ENCODE data around the gene SLC39A7. TPM values are rescaled to one million over a fixed set of nuclear protein-coding genes. Genes with fewer than 3 reads are reported as not detected.

The SLC39A7 gene
- total and polyA plus RNA-seq, 2 donors (not counting 3 experiments of a cell fraction or from before 2014, with no cell fraction given) = 99.8 to 129 TPM

DNA sequence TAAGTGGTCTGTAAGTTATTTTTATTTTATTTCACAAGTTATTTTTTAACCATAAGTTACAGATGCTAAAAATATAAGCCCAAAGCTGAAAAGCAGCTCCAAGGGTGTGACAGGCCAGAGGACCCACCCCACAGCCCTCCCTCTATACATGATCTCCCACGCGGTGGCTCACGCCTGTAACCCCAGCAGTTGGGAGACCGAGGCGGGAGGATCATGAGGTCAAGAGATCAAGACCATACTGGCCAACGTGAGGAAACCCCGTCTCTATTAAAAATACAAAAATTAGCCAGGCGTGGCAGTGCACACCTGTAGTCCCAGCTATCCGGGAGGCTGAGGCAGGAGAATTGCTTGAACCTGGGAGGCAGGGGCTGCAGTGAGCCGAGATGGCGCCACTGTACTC, 40.6 kb upstream of the SLC39A7 start:
- no peak overlapping the region for H2AFZ ChIP-seq (ENCODE audit: low read depth, low read length)
- H3K9ac ChIP-seq (replicated peaks; ENCODE audit: extremely low read depth, insufficient read depth, low read length) = no peak overlapping the region
- FAIRE-seq = no peak
- H3K9me3 ChIP-seq (replicated peaks; ENCODE audit: control insufficient read depth, insufficient read depth, low read length) = no peaks in the 10 kb centered on the region
- H3K36me3 ChIP-seq (ENCODE audit: control insufficient read depth in 2 of 2, extremely low read depth in 1 of 2, insufficient read depth in 2 of 2, low read length in 2 of 2) = no peaks in the 10 kb centered on the region
- DNase-seq (ENCODE audit: low read depth, low spot score) = no peak
- no peaks in the 10 kb centered on the region for H3K79me2 ChIP-seq (ENCODE audit: control insufficient read depth, insufficient read depth, low read length)
- intact Hi-C loops (cut with micrococcal nuclease) (no loop called here), dilution Hi-C loops (cut with MboI; ENCODE audit: extremely low pct_ligation_motif_present, low sequenced_read_pairs) (no loop called here)
- ChIA-PET POLR2A (no interaction called here), CTCF (interaction anchor here (1.0 to 6.6 kb wide), 4 partner anchors 12 to 88 kb away, joined by 3 to 99 read pairs (median 14); no protein-coding TSS in a partner anchor)
- H4K20me1 ChIP-seq (replicated peaks; ENCODE audit: control insufficient read depth, extremely low read depth, insufficient read depth, low read length) = no peaks in the 10 kb centered on the region
- no peaks in the 10 kb centered on the region for H3K27me3 ChIP-seq (ENCODE audit: control insufficient read depth in 2 of 2, insufficient read depth in 2 of 2, low read length in 2 of 2)
- H3K4me1 ChIP-seq (ENCODE audit: control insufficient read depth, extremely low read depth, insufficient read depth, low read length) = no peaks in the 10 kb centered on the region
- BruUV-seq (replicated peaks) = no TSS peak
- no peak overlapping the region for H3K4me2 ChIP-seq (ENCODE audit: insufficient read depth, low read length)
- H3K9me1 ChIP-seq (replicated peaks; ENCODE audit: control insufficient read depth, extremely low read depth, insufficient read depth, low read length) = no peaks in the 10 kb centered on the region
- H3K4me3 ChIP-seq (replicated peaks in 1 of 3; ENCODE audit: insufficient read depth in 1 of 3, low read depth in 1 of 3, low read length in 3 of 3) = no peak overlapping the region
- no peak overlapping the region for H3K27ac ChIP-seq (ENCODE audit: insufficient read depth, low read depth, low read length)
- TF ChIP-seq EZH2 (IDR thresholded peaks at IDR 0.05; ENCODE audit: borderline replicate concordance, low read depth, low read length, severe bottlenecking) (no peak), JUN (IDR thresholded peaks at IDR 0.05; ENCODE audit: borderline replicate concordance, insufficient read depth, insufficient read length, low read depth) (no peak), MYC (IDR thresholded peaks at IDR 0.05; ENCODE audit: low read depth, low read length) (no peak), POLR2AphosphoS5 (IDR thresholded peaks at IDR 0.05; ENCODE audit: insufficient read depth, low read depth, low read length) (no peak), POLR2A (IDR thresholded peaks at IDR 0.05; ENCODE audit: low read depth, low read length) (no peak), GATA2 (IDR thresholded peaks at IDR 0.05; ENCODE audit: insufficient read depth, insufficient read length, low read depth, low read length) (no peak), FOS (IDR thresholded peaks at IDR 0.05; ENCODE audit: borderline replicate concordance, insufficient read depth, low read length) (no peak)
- TF ChIP-seq, protein P1, sequence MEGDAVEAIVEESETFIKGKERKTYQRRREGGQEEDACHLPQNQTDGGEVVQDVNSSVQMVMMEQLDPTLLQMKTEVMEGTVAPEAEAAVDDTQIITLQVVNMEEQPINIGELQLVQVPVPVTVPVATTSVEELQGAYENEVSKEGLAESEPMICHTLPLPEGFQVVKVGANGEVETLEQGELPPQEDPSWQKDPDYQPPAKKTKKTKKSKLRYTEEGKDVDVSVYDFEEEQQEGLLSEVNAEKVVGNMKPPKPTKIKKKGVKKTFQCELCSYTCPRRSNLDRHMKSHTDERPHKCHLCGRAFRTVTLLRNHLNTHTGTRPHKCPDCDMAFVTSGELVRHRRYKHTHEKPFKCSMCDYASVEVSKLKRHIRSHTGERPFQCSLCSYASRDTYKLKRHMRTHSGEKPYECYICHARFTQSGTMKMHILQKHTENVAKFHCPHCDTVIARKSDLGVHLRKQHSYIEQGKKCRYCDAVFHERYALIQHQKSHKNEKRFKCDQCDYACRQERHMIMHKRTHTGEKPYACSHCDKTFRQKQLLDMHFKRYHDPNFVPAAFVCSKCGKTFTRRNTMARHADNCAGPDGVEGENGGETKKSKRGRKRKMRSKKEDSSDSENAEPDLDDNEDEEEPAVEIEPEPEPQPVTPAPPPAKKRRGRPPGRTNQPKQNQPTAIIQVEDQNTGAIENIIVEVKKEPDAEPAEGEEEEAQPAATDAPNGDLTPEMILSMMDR (IDR thresholded peaks at IDR 0.05; ENCODE audit: extremely low read depth in 1 of 2, insufficient read depth in 1 of 2, low read depth in 1 of 2, low read length in 2 of 2) = no peak
- TF ChIP-seq, protein P2, sequence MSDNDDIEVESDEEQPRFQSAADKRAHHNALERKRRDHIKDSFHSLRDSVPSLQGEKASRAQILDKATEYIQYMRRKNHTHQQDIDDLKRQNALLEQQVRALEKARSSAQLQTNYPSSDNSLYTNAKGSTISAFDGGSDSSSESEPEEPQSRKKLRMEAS (IDR thresholded peaks at IDR 0.05; ENCODE audit: insufficient read depth, insufficient read length) = no peak

Data from endothelial cell of umbilical vein (primary cell).